Naive thymus-derived CD4-positive, alpha-beta T cell (primary cell): ENCODE data around the gene RACGAP1. TPM values are rescaled to one million over a fixed set of nuclear protein-coding genes. Genes with fewer than 3 reads are reported as not detected.
A peak's percentile ranks its signal among the peaks of the same experiment; 100 is the strongest.

Source experiments
- ATAC-seq: fragments of 150-1000 bp; cut with Tn5 transposase; 2 replicates; pipeline ENCODE4 v1.10.0; 2021; ENCODE audit warnings: mild to moderate bottlenecking, moderate library complexity
- CTCF ChIA-PET: fragments of 350-600 bp; sonication (Branson Sonifier 250); formaldehyde crosslinking; loops from one replicate; lab custom pipeline; 2021; ENCODE audit warnings: antibody characterized with exemption; lab: Charles Lee
- POLR2A ChIA-PET: fragments of 350-600 bp; sonication (Branson Sonifier 250); formaldehyde crosslinking; loops from one replicate; lab custom pipeline; 2021; ENCODE audit warnings: antibody characterized with exemption, inconsistent platforms; lab: Charles Lee
- DNase-seq, 9 donors: peaks; one replicate each; pipeline versions ENCODE4 v3.0.0 to v3.0.0-alpha.2; 2020 to 2022; ENCODE audit warnings: mixed read lengths in 1 of 9
- H3K27ac ChIP-seq: one replicate; pipeline ENCODE4 v1.7.0; 2013; ENCODE audit warnings: mild to moderate bottlenecking, low read depth, low read length, moderate library complexity
- H3K27me3 ChIP-seq, 2 donors: one replicate each; pipeline ENCODE4 v1.7.0; 2013; ENCODE audit warnings: low read length in 2 of 2, mild to moderate bottlenecking in 2 of 2, moderate library complexity in 2 of 2; ENCODE audit not compliant: control insufficient read depth in 2 of 2, insufficient read depth in 2 of 2
- H3K36me3 ChIP-seq, 3 experiments: 1 replicate in 2 of 3; 2 replicates in 1 of 3; pipeline ENCODE4 v1.7.0; 2013; ENCODE audit warnings: low read length in 3 of 3, mild to moderate bottlenecking in 3 of 3, moderate library complexity in 1 of 3; ENCODE audit not compliant: insufficient read depth in 3 of 3, control insufficient read depth in 2 of 3
- H3K4me1 ChIP-seq, 2 donors: one replicate each; pipeline ENCODE4 v1.7.0; 2013; ENCODE audit warnings: low read length in 2 of 2, mild to moderate bottlenecking in 2 of 2, moderate library complexity in 1 of 2; ENCODE audit not compliant: control insufficient read depth in 2 of 2, insufficient read depth in 2 of 2
- H3K4me3 ChIP-seq: 2 replicates; pipeline ENCODE4 v1.7.0; 2013; ENCODE audit warnings: mild to moderate bottlenecking, low read length
- H3K9me3 ChIP-seq, 3 experiments: 1 replicate in 2 of 3; 2 replicates in 1 of 3; pipeline ENCODE4 v1.7.0; 2013; ENCODE audit warnings: low read length in 3 of 3; ENCODE audit not compliant: control insufficient read depth in 2 of 3
- H3K27ac Mint-ChIP-seq, 9 donors: one replicate each; pipeline ENCODE4 v1.8.0; 2020 to 2022; ENCODE audit warnings: mixed read lengths in 9 of 9, mild to moderate bottlenecking in 8 of 9, moderate library complexity in 5 of 9, inconsistent platforms in 2 of 9
- H3K27me3 Mint-ChIP-seq, 5 donors: one replicate each; pipeline ENCODE4 v1.8.0; 2021 to 2022; ENCODE audit warnings: mixed read lengths in 5 of 5, mild to moderate bottlenecking in 1 of 5
- H3K36me3 Mint-ChIP-seq, 5 donors: one replicate each; pipeline ENCODE4 v1.8.0; 2020 to 2022; ENCODE audit warnings: mixed read lengths in 5 of 5, mild to moderate bottlenecking in 3 of 5, inconsistent platforms in 1 of 5
- H3K4me1 Mint-ChIP-seq, 7 donors: one replicate each; pipeline ENCODE4 v1.8.0; 2020 to 2022; ENCODE audit warnings: mixed read lengths in 7 of 7, mild to moderate bottlenecking in 3 of 7, inconsistent platforms in 1 of 7
- H3K4me3 Mint-ChIP-seq, 10 donors: one replicate each; pipeline ENCODE4 v1.8.0; 2020 to 2022; ENCODE audit warnings: mild to moderate bottlenecking in 10 of 10, mixed read lengths in 10 of 10, moderate library complexity in 6 of 10, inconsistent platforms in 2 of 10
- H3K9me3 Mint-ChIP-seq, 11 donors: one replicate each; pipeline ENCODE4 v1.8.0; 2020 to 2022; ENCODE audit warnings: mixed read lengths in 11 of 11, mild to moderate bottlenecking in 4 of 11, inconsistent platforms in 1 of 11, moderate library complexity in 1 of 11
- intact Hi-C, 2 donors: fragments of 100-400 bp; cut with micrococcal nuclease; formaldehyde crosslinking; loops; one replicate each; pipeline ENCODE4 v1.15.1; 2023
- polyA plus RNA-seq, 2 donors: library from polyadenylated mRNA; unstranded; fragments of 300-500 nt; fragmentation: Illumina TruSeq; gene quantifications; one replicate each; pipeline ENCODE4 v1.2.3, GENCODE V29; 2021
- total RNA-seq, 6 experiments: library from RNA in 5 of 6; stranded (reverse) in 5 of 6; gene quantifications; 1 replicate in 5 of 6; 2 replicates in 1 of 6; pipeline ENCODE4 v1.2.3 and lab custom pipeline; 2021 to 2026

Gene RACGAP1
- total and polyA plus RNA-seq, 7 experiments from 2014 or later: 4.2 to 111 (median 8.6) TPM

GRCh38 chr12:50018968-50019367 is 6.3 kb downstream of the RACGAP1 start:
- no peaks in the 10 kb centered on the region for H3K27me3 Mint-ChIP-seq

DNA sequence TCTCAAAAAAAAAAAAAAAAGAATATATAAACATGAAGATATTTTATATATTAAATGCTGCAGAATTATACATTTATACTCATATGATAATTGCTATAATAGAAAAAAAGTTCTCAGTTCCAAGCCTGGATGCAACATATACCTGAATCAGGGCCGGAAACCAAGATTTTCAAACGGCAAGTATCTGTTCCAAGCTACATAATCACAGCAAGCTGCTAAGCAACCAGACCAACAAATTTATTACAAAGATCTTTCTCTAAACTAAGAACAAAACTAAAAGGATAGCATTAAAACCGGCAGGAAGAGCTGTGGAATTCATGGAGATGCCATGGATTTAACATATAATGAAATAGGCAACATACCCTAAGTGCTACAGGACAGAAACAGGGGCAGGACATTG is 7.1 kb downstream of the RACGAP1 start:
- CTCF ChIA-PET: interaction anchor here (0.6 kb wide), 1 partner anchor 9 kb away, joined by 3 read pairs; no protein-coding TSS in a partner anchor
- H3K27ac ChIP-seq: no peak overlapping the region
- H3K9me3 ChIP-seq: no peaks in the 10 kb centered on the region
- H3K4me3 Mint-ChIP-seq: no peak overlapping the region
- no peak for DNase-seq
- no peak for ATAC-seq
- peaks cover 0 to 51% (median 0%) of the 10 kb centered on the region in 7 donors for H3K4me1 Mint-ChIP-seq
- H3K27me3 Mint-ChIP-seq: no peaks in the 10 kb centered on the region
- H3K36me3 ChIP-seq: no peaks in the 10 kb centered on the region
- no peaks in the 10 kb centered on the region for H3K9me3 Mint-ChIP-seq
- peaks cover 0 to 20% (median 12%) of the 10 kb centered on the region in 5 donors for H3K36me3 Mint-ChIP-seq
- H3K4me1 ChIP-seq: no peaks in the 10 kb centered on the region
- H3K4me3 ChIP-seq: no peak overlapping the region
- intact Hi-C loops: no loop called here
- peak overlapping the region in 1 of 9 donors; percentile 69 for H3K27ac Mint-ChIP-seq
- POLR2A ChIA-PET: interaction anchor here (0.6 kb wide), 1 partner anchor 1201 kb away, joined by 3 read pairs; no protein-coding TSS in a partner anchor
- H3K27me3 ChIP-seq: no peaks in the 10 kb centered on the region

More at GRCh38 chr12:50018968-50019367, 6.3 kb downstream of the RACGAP1 start:
- H3K9me3 ChIP-seq: no peaks in the 10 kb centered on the region
- no peaks in the 10 kb centered on the region for H3K9me3 Mint-ChIP-seq
- H3K4me1 Mint-ChIP-seq: peaks cover 0 to 51% (median under 1%) of the 10 kb centered on the region in 7 donors
- peaks cover 0 to 13% (median 4%) of the 10 kb centered on the region in 5 donors for H3K36me3 Mint-ChIP-seq
- peaks cover 0 to under 1% of the 10 kb centered on the region in 2 donors for H3K4me1 ChIP-seq
- H3K4me3 ChIP-seq: no peak overlapping the region
- no peak for DNase-seq
- H3K36me3 ChIP-seq: no peaks in the 10 kb centered on the region
- ChIA-PET POLR2A (no interaction called here), CTCF (interaction anchor here (0.6 to 1.0 kb wide), 2 partner anchors 17 to 51 kb away, joined by 3 read pairs; no protein-coding TSS in a partner anchor)
- ATAC-seq: no peak
- no peak overlapping the region for H3K4me3 Mint-ChIP-seq
- H3K27me3 ChIP-seq: no peaks in the 10 kb centered on the region
- H3K27ac Mint-ChIP-seq: peak overlapping the region in 1 of 9 donors; percentile 27
- intact Hi-C loops: no loop called here
- H3K27ac ChIP-seq: no peak overlapping the region

- H3K4me3 Mint-ChIP-seq: no peak overlapping the region
- CTCF ChIA-PET: no interaction called here
Measured at GRCh38 chr12:50017641-50018040, 7.7 kb downstream of the RACGAP1 start.

GRCh38 chr12:50016501-50017475 is 8.5 kb downstream of the RACGAP1 start:
- intact Hi-C loops: no loop called here
- Mint-ChIP-seq H3K4me1 (peaks cover 0 to 41% (median 0%) of the 10 kb centered on the region in 7 donors), H3K27me3 (no peaks in the 10 kb centered on the region), H3K36me3 (peaks cover 0 to 18% (median 12%) of the 10 kb centered on the region in 5 donors), H3K4me3 (no peak overlapping the region), H3K9me3 (no peaks in the 10 kb centered on the region), H3K27ac (no peak overlapping the region)
- no peak for DNase-seq
- POLR2A ChIA-PET: interaction anchor here (0.5 kb wide), 1 partner anchor 145 kb away, joined by 3 read pairs; no protein-coding TSS in a partner anchor
- Histone ChIP-seq H3K4me1 (no peaks in the 10 kb centered on the region), H3K4me3 (no peak overlapping the region), H3K9me3 (no peaks in the 10 kb centered on the region), H3K27ac (no peak overlapping the region), H3K36me3 (no peaks in the 10 kb centered on the region), H3K27me3 (no peaks in the 10 kb centered on the region)
- CTCF ChIA-PET: no interaction called here
- ATAC-seq: no peak

More at GRCh38 chr12:50017641-50018040, 7.7 kb downstream of the RACGAP1 start:
- H3K9me3 Mint-ChIP-seq: no peaks in the 10 kb centered on the region
- ATAC-seq: no peak
- no peak overlapping the region for H3K27ac Mint-ChIP-seq
- no peak for DNase-seq
- Histone ChIP-seq H3K36me3 (no peaks in the 10 kb centered on the region), H3K9me3 (no peaks in the 10 kb centered on the region), H3K27me3 (no peaks in the 10 kb centered on the region), H3K4me3 (no peak overlapping the region), H3K4me1 (no peaks in the 10 kb centered on the region), H3K27ac (no peak overlapping the region)
- intact Hi-C loops: no loop called here
- no peaks in the 10 kb centered on the region for H3K27me3 Mint-ChIP-seq
- peaks cover 0 to 18% (median 12%) of the 10 kb centered on the region in 5 donors for H3K36me3 Mint-ChIP-seq
- H3K4me1 Mint-ChIP-seq: peaks cover 0 to 46% (median 0%) of the 10 kb centered on the region in 7 donors
- POLR2A ChIA-PET: interaction anchor here (0.6 kb wide), 1 partner anchor 1200 kb away, joined by 3 read pairs; no protein-coding TSS in a partner anchor

- Histone ChIP-seq H3K9me3 (no peaks in the 10 kb centered on the region), H3K4me1 (no peaks in the 10 kb centered on the region), H3K27ac (no peak overlapping the region), H3K27me3 (no peaks in the 10 kb centered on the region), H3K36me3 (no peaks in the 10 kb centered on the region), H3K4me3 (no peak overlapping the region)
- ChIA-PET POLR2A (no interaction called here), CTCF (interaction anchor here (0.7 to 1.7 kb wide), 2 partner anchors 47 to 96 kb away, joined by 5 to 6 read pairs; no protein-coding TSS in a partner anchor)
- Mint-ChIP-seq H3K27me3 (no peaks in the 10 kb centered on the region), H3K27ac (no peak overlapping the region), H3K4me3 (no peak overlapping the region), H3K36me3 (peaks cover 0 to 24% (median 12%) of the 10 kb centered on the region in 5 donors), H3K4me1 (peaks cover 0 to 31% (median 0%) of the 10 kb centered on the region in 7 donors), H3K9me3 (no peaks in the 10 kb centered on the region)
- intact Hi-C loops: no loop called here
- no peak for DNase-seq
- ATAC-seq: no peak
Measured at GRCh38 chr12:50014342-50014741, 11.0 kb downstream of the RACGAP1 start.

GRCh38 chr12:50013361-50014147 is 11.7 kb downstream of the RACGAP1 start:
- H3K27ac ChIP-seq: no peak overlapping the region
- ATAC-seq (no peak), DNase-seq (no peak)
- H3K4me1 Mint-ChIP-seq: peaks cover 0 to 25% (median 0%) of the 10 kb centered on the region in 7 donors
- no peak overlapping the region for H3K4me3 ChIP-seq
- no peaks in the 10 kb centered on the region for H3K27me3 ChIP-seq
- intact Hi-C loops: no loop called here
- ChIA-PET POLR2A (interaction anchor here (0.5 kb wide), 1 partner anchor 1964 kb away, joined by 3 read pairs; no protein-coding TSS in a partner anchor), CTCF (interaction anchor here (0.7 to 1.7 kb wide), 2 partner anchors 46 to 97 kb away, joined by 5 to 6 read pairs; no protein-coding TSS in a partner anchor)
- no peaks in the 10 kb centered on the region for H3K36me3 ChIP-seq
- no peaks in the 10 kb centered on the region for H3K9me3 ChIP-seq
- no peaks in the 10 kb centered on the region for H3K27me3 Mint-ChIP-seq
- no peaks in the 10 kb centered on the region for H3K9me3 Mint-ChIP-seq
- H3K4me3 Mint-ChIP-seq: no peak overlapping the region
- peaks cover 0 to 25% (median 12%) of the 10 kb centered on the region in 5 donors for H3K36me3 Mint-ChIP-seq
- no peaks in the 10 kb centered on the region for H3K4me1 ChIP-seq
- peak overlapping the region in 2 of 9 donors; percentile 53 to 56 for H3K27ac Mint-ChIP-seq
